Duodenal mucosa (tissue), 2 donors: ENCODE results near the gene CRACR2A.

Experiments used
- H3K27ac ChIP-seq: one replicate; pipeline ENCODE4 v1.7.0; 2013; ENCODE audit warnings: low read depth, low read length
- H3K27me3 ChIP-seq, 2 donors: one replicate each; pipeline ENCODE4 v1.7.0; 2013; ENCODE audit warnings: low read length in 2 of 2, control low read depth in 1 of 2; ENCODE audit not compliant: insufficient read depth in 2 of 2, control insufficient read depth in 1 of 2
- H3K36me3 ChIP-seq, 2 donors: one replicate each; pipeline ENCODE4 v1.7.0; 2013; ENCODE audit warnings: low read length in 2 of 2, control low read depth in 1 of 2; ENCODE audit not compliant: insufficient read depth in 2 of 2, control insufficient read depth in 1 of 2
- H3K4me1 ChIP-seq, 2 donors: one replicate each; pipeline ENCODE4 v1.7.0; 2013; ENCODE audit warnings: low read length in 2 of 2, control low read depth in 1 of 2; ENCODE audit not compliant: insufficient read depth in 2 of 2, control insufficient read depth in 1 of 2
- H3K4me3 ChIP-seq, 2 donors: one replicate each; pipeline ENCODE4 v1.7.0; 2013; ENCODE audit warnings: low read length in 2 of 2, low read depth in 1 of 2
- H3K9ac ChIP-seq, 2 donors: one replicate each; pipeline ENCODE4 v1.7.0; 2013; ENCODE audit warnings: low read length in 2 of 2, low read depth in 1 of 2
- H3K9me3 ChIP-seq, 2 donors: one replicate each; pipeline ENCODE4 v1.7.0; 2013; ENCODE audit warnings: low read length in 2 of 2, control low read depth in 1 of 2; ENCODE audit not compliant: control insufficient read depth in 1 of 2

Gene CRACR2A

GRCh38 chr12:3656946-3657622 is 95.8 kb downstream of the CRACR2A start:
- no peak overlapping the region for H3K27ac ChIP-seq
- no peaks in the 10 kb centered on the region for H3K27me3 ChIP-seq
- H3K36me3 ChIP-seq: peaks cover 0 to 20% of the 10 kb centered on the region in 2 donors
- no peak overlapping the region for H3K4me3 ChIP-seq
- H3K4me1 ChIP-seq: no peaks in the 10 kb centered on the region
- no peaks in the 10 kb centered on the region for H3K9me3 ChIP-seq
- H3K9ac ChIP-seq: no peak overlapping the region

- no peak overlapping the region for H3K27ac ChIP-seq
- no peaks in the 10 kb centered on the region for H3K4me1 ChIP-seq
- H3K9me3 ChIP-seq: no peaks in the 10 kb centered on the region
- no peak overlapping the region for H3K9ac ChIP-seq
- H3K4me3 ChIP-seq: no peak overlapping the region
- H3K36me3 ChIP-seq: peaks cover 0 to 20% of the 10 kb centered on the region in 2 donors
- H3K27me3 ChIP-seq: no peaks in the 10 kb centered on the region
These were observed 97.5 kb downstream of the CRACR2A start for GRCh38 chr12:3655328-3655900.

- Histone ChIP-seq H3K27ac (no peak overlapping the region), H3K9ac (no peak overlapping the region), H3K27me3 (no peaks in the 10 kb centered on the region), H3K9me3 (no peaks in the 10 kb centered on the region), H3K36me3 (peaks cover 0 to 12% of the 10 kb centered on the region in 2 donors), H3K4me3 (no peak overlapping the region), H3K4me1 (no peaks in the 10 kb centered on the region)
These were observed 101.1 kb downstream of the CRACR2A start for GRCh38 chr12:3651585-3652424.

- Histone ChIP-seq H3K27ac (no peak overlapping the region), H3K9me3 (no peaks in the 10 kb centered on the region), H3K4me1 (no peaks in the 10 kb centered on the region)
These were observed 105.4 kb downstream of the CRACR2A start for GRCh38 chr12:3647504-3647903.

GRCh38 chr12:3646561-3647241 is 106.2 kb downstream of the CRACR2A start:
- Histone ChIP-seq H3K9me3 (no peaks in the 10 kb centered on the region), H3K27me3 (no peaks in the 10 kb centered on the region), H3K4me1 (no peaks in the 10 kb centered on the region), H3K4me3 (no peak overlapping the region), H3K9ac (no peak overlapping the region), H3K36me3 (peaks cover 9 to 15% of the 10 kb centered on the region in 2 donors), H3K27ac (no peak overlapping the region)

More at GRCh38 chr12:3647504-3647903, 105.4 kb downstream of the CRACR2A start:
- Histone ChIP-seq H3K27me3 (no peaks in the 10 kb centered on the region), H3K4me3 (no peak overlapping the region), H3K9ac (no peak overlapping the region), H3K36me3 (peaks cover 9 to 15% of the 10 kb centered on the region in 2 donors)

- Histone ChIP-seq H3K4me1 (no peaks in the 10 kb centered on the region), H3K4me3 (no peak overlapping the region), H3K9me3 (no peaks in the 10 kb centered on the region), H3K27me3 (no peaks in the 10 kb centered on the region), H3K9ac (no peak overlapping the region), H3K27ac (no peak overlapping the region), H3K36me3 (peaks cover 9 to 15% of the 10 kb centered on the region in 2 donors)
These were observed 107.8 kb downstream of the CRACR2A start for GRCh38 chr12:3645091-3645490.

- H3K27me3 ChIP-seq: no peaks in the 10 kb centered on the region
- H3K4me3 ChIP-seq: no peak overlapping the region
- H3K4me1 ChIP-seq: no peaks in the 10 kb centered on the region
- H3K9ac ChIP-seq: no peak overlapping the region
- peaks cover 9 to 15% of the 10 kb centered on the region in 2 donors for H3K36me3 ChIP-seq
- no peak overlapping the region for H3K27ac ChIP-seq
- H3K9me3 ChIP-seq: no peaks in the 10 kb centered on the region
These were observed 108.8 kb downstream of the CRACR2A start for GRCh38 chr12:3644104-3644503.

GRCh38 chr12:3641428-3642018 is 111.4 kb downstream of the CRACR2A start:
- Histone ChIP-seq H3K27ac (no peak overlapping the region), H3K9me3 (no peaks in the 10 kb centered on the region), H3K9ac (no peak overlapping the region), H3K4me1 (no peaks in the 10 kb centered on the region), H3K27me3 (no peaks in the 10 kb centered on the region), H3K36me3 (peaks cover 8 to 9% of the 10 kb centered on the region in 2 donors), H3K4me3 (no peak overlapping the region)

GRCh38 chr12:3636328-3636727 is 116.6 kb downstream of the CRACR2A start:
- H3K27me3 ChIP-seq: no peaks in the 10 kb centered on the region
- H3K4me3 ChIP-seq: no peak overlapping the region
- H3K4me1 ChIP-seq: no peaks in the 10 kb centered on the region
- H3K9me3 ChIP-seq: no peaks in the 10 kb centered on the region
- H3K36me3 ChIP-seq: peaks cover 0 to 3% of the 10 kb centered on the region in 2 donors
- no peak overlapping the region for H3K9ac ChIP-seq
- H3K27ac ChIP-seq: no peak overlapping the region
